GM21737 (cell line): ENCODE measurements around the gene CRISP3.

Experiments used
- ATAC-seq: cut with Tn5 transposase; IDR thresholded peaks from one replicate; pipeline ENCODE4 v1.9.1; 2021; ENCODE audit warnings: mild to moderate bottlenecking, moderate library complexity; ENCODE audit not compliant: unreplicated experiment

CRISP3 gene

DNA sequence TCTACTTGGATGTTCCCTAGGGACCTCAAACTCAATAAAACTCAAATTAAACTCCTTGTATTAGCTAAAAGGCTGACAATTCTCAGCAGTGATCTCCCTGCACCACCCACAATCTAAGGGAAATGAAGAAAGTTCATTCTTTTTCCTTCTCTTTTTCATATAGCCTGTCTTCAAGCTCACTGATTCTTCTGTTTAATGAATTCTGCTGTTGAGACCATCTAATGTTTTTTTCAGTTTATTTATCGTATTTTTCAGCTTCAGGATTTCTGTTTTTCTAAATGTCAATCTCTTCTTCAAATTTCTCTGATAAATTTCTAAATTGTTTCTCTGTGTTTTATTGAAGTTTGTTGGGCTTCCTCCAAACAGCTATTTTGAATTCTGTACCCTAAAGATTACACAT, 50.7 kb downstream of the CRISP3 start:
- no peak for ATAC-seq

- ATAC-seq, result no peak
Measured at GRCh38 chr6:49692534-49692933, 51.7 kb downstream of the CRISP3 start.
